H1 (cell line): ENCODE data around the gene NMRAL1. TPM values are rescaled to one million over a fixed set of nuclear protein-coding genes. Genes with fewer than 3 reads are reported as not detected.

Experiments used
- ATF3 ChIP-seq: IDR thresholded peaks from 2 replicates; pipeline ENCODE4 v1.6.1; 2011; ENCODE audit warnings: low read depth, mild to moderate bottlenecking, low read length; ENCODE audit not compliant: insufficient read depth
- EZH2 ChIP-seq: fragments of 200-600 bp; sonication (generic); IDR thresholded peaks from 2 replicates; pipeline ENCODE4 v1.7.1; 2012; ENCODE audit warnings: low read depth, mild to moderate bottlenecking, moderate library complexity, low read length, inconsistent platforms; ENCODE audit not compliant: severe bottlenecking
- JUN ChIP-seq: IDR thresholded peaks from 2 replicates; pipeline ENCODE4 v1.6.1; 2011; ENCODE audit warnings: low read depth, mild to moderate bottlenecking, improper control_type of control experiment, low read length
- KDM1A ChIP-seq: fragments of 200-600, 300-600 bp; sonication (generic); IDR thresholded peaks from 2 replicates; pipeline ENCODE4 v1.7.1; 2016; ENCODE audit warnings: mild to moderate bottlenecking, low read length, borderline replicate concordance
- RNF2 ChIP-seq: fragments of 200-900, 300-1000 bp; sonication (generic); IDR thresholded peaks from 2 replicates; pipeline ENCODE4 v1.7.1; 2016; ENCODE audit warnings: borderline replicate concordance, low read depth, mild to moderate bottlenecking, antibody characterized with exemption, low read length; ENCODE audit not compliant: poor library complexity, severe bottlenecking; ENCODE audit errors: missing control alignments
- polyA plus RNA-seq, 7 experiments: library from polyadenylated mRNA; depleted of rRNA in 3 of 7; stranded (reverse) in 5 of 7; unstranded in 2 of 7; fragments of >200 nt in 5 of 7; fragments of 200-250 nt in 2 of 7; gene quantifications; 1 replicate in 5 of 7; 2 replicates in 1 of 7; 4 replicates in 1 of 7; pipeline versions ENCODE4 v1.2.1 to v1.2.3, GENCODE V29; 2011 to 2013; ENCODE audit warnings: missing spikeins in 2 of 7, mixed read lengths in 2 of 7
- total RNA-seq: library from RNA; stranded (reverse); fragmentation: NEBNext Ultra II Directional; extraction: Animal tissue kit (Norgen Biotek cat#: 25700); gene quantifications from 2 replicates; pipeline ENCODE4 v1.2.1, GENCODE V29; 2021

NMRAL1 gene
- total and polyA plus RNA-seq, 2 of the 8 experiments (the other 6 are each of a cell fraction or from before 2014, with no cell fraction given) = 66.8 to 143 TPM

GRCh38 chr16:4515611-4516233 lies 41.3 kb upstream of the NMRAL1 start (continued):
- TF ChIP-seq EZH2 (no peak), RNF2 (no peak), JUN (no peak), KDM1A (no peak), ATF3 (no peak)
